Measurements from ENCODE around the gene RBM4.
"Not testable (repeated sequence)": the region's sequence is repeated elsewhere in the genome, so short reads cannot be mapped to it uniquely, and the experiment has no call there.

The RBM4 gene

DNA sequence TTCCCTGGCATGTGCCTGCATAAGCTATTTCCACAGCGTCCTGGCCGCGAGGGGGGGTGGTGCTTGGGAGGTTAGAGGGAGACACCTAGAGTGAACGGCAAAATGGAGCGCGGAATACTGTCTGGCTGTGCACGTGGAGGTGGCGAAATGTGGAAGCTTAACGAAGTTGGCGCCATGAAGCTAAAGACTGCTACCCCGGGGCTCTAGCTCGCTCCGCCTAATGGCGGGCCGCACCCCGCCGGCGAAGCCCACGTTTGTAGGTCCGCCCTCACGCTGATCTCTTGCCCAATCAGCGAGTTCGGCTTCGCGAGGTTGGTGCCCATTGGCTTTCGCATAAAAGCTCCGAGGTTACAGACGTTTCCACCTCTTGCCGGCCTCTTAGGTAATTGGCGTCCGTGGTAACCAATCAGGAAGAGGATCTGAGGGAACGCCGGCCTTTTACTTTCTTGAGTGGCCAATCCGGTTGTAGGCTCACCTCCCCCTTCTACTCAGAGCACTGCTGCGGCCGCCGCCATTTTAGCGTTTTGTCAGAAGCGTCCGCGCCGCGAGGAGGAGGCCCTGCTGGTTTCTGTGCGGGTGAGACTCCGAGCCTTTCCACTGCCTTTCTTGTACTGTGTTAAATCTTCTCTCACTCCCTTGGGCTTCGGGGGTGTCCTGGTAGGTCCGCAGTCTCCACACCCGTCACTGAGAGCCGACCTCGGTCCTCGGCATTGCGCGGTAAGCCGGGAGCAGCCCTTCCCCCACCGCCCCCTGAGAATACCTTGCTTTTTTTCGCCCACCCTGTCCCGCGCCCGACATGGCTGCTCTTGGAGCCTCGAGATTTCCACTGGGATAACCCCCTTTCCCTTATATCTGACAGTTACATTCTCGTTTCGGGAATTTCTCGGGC is at the start of gene RBM4:
Gene RBM4 (plus strand): TSS at position 527 of the 889 bp plus-strand sequence. CDS start 1,009 bp downstream, outside the sequence.
- DNase-seq = peak; percentile 100

DNA sequence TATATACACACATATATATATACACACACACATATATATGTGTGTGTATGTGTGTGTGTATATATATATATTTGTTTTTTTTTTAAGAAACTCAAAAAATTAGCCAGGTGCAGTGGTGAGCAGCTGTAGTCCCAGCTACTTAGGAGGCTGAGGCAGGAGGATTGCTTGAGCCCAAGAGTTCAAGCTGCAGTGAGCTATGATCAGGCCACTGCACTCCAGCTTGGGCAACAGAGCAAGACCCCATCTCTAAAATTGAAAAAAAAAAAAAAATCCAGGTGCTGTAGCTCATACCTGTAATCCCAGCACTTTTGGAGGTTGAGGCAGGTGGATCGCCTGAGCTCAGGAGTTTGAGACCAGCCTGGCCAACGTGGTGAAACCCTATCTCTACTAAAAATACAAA is 49.2 kb upstream of the RBM4 start:
- not testable (repeated sequence) for DNase-seq

GRCh38 chr11:66589996-66590675 is 48.4 kb upstream of the RBM4 start:
- DNase-seq = no peak

DNA sequence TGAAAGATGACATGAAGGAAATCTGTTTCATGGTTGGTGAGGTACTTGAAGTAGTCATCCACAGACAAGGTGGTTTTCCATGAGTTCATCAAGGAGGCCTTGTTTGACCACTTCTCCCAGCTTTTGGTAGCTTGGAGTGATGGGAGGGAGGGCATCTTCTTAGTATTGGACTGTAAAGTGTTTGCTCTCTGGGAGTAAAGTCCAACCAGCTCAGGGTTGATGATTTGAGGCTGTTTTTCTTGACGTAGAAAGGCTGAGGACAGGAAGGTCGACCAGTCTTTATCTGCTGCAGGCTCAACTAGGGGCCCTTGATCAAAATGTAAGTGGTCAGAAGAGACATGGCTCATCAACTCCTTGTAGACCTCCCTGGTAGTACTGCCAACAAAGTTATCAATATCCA is 47.3 kb upstream of the RBM4 start:
- DNase-seq = no peak

DNA sequence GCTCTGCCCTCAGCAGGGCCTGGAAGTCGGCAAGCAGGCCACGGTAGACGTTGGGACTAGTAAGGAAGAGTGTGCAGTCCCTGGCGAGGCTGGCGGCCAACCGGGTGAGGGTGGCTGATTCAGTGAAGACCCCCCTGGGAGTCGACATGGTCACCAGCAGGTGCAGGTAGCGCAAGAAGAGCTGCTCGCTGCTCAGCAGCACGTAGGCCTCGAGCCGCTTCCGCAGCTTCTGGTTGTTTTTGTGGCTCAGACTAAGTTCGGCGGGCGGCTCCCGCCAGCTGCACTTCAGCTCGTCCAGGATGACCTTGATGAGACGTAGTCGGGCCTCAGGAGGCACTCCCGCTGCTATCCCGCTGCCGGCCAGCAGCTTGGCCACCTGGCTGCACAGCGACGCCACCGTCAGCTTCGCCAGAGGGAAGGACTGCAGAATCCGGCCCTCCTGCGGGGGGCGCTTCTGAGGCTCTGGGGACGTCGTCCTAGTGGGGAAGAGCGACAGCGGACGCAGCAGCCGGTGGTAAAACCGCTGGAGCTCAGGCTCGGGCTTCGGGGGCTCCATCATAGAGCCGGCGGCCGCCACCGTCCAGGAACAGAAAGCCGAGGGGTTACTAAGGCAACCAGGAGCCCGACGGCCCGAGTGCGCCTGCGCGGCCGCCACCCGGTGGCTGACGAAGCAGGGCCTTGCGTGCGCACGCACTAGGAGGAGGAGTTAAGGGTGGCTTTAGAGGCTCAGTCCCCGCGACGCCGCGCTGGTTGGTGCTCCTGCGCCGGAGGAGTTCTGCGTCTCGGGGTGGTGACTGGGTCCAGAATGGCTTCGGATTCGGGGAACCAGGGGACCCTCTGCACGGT is 45.8 kb upstream of the RBM4 start, which contains the start of the genes CCDC87 and CCS:
Gene CCDC87 (minus strand): TSS at position 607 of the 846 bp plus-strand sequence. CDS start 48 bp downstream, at position 559.
Gene CCS (plus strand): TSS at position 729 of the 846 bp plus-strand sequence. CDS start 77 bp downstream, at position 806.
- DNase-seq = peak; percentile 93

- no peak for DNase-seq
Measured at GRCh38 chr11:66593303-66593635, 45.2 kb upstream of the RBM4 start.

DNA sequence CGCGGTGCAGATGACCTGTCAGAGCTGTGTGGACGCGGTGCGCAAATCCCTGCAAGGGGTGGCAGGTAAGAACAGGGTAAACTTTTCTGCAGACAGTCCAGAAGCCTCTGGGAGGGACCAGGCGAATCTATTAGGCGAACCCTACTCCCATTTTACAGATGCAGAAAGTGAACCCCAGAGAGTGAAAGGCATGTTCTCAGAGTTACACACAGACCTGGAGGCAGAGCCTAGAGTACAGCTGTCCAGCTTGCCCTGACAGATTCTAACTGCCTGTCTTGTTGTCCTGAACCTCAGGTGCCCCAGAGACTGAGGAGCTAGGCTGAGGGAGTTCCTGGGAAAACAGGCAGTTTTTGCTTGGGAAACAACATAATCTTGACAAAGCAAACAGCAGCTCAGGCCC is 44.9 kb upstream of the RBM4 start:
- no peak for DNase-seq

DNA sequence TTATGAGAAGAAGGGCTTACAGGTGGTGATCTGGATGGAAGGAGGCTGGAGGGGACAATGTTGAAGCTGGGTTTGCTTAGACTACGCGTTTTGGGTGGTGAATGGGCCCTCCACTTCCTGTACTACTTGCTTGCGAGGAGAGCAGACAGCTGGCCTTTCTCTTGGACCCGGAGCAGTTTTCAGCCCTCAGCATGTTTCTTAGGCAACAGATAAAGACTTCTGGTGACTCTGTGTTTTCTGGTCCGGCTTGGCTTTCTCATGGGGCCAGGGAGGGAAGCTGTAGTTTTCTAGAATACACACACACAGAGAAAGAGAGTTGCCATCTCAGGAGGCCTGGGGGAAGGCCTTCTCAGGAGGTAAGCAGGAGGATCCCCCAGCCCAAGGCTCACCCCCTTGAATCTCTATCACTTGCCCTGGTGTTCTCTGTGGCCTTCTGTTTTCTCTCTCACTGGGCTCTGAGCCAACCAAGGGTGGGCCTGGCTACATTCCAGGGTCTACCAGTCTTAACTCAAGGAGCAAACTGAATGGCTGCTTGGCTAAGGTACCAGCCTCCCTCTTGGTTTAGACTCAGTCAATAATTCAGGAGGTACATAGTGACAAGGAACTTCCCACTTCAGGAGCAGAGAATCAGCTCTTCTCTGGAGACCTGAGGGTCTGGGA is 43.1 kb upstream of the RBM4 start:
- DNase-seq = no peak

GRCh38 chr11:66598993-66599392 is 39.5 kb upstream of the RBM4 start:
- no peak for DNase-seq

- DNase-seq = no peak
Measured at GRCh38 chr11:66600219-66600618, 38.3 kb upstream of the RBM4 start.

DNA sequence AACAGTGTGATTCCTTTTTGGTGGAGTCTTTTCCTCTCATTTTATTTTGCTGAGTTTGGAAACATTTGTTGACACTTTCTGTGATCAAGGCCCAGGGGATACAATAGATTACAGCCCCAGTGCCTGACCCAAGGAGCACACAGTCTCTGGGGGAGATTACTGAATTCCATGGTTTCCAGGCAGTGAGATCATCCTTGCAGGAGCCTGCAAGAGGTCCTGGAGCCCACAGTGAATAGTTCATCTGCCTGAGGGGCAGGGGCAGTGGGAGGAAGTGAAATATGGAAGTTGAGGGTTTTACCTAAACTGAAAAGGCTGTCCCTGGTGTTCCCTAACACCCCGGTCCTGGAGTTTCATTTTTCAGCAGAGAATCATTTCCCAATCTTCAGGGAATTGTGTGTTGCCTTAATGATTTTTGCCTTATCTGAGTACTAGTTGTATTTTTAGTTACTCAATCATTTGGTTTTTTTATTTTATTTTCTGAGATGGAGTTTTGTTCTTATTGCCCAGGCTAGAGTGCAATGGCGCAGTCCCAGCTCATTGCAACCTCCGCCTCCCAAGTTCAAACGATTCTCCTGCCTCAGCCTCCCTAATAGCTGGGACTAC is 37.8 kb upstream of the RBM4 start:
- DNase-seq = no peak

- no peak for DNase-seq
Measured at GRCh38 chr11:66603072-66603471, 35.4 kb upstream of the RBM4 start.

DNA sequence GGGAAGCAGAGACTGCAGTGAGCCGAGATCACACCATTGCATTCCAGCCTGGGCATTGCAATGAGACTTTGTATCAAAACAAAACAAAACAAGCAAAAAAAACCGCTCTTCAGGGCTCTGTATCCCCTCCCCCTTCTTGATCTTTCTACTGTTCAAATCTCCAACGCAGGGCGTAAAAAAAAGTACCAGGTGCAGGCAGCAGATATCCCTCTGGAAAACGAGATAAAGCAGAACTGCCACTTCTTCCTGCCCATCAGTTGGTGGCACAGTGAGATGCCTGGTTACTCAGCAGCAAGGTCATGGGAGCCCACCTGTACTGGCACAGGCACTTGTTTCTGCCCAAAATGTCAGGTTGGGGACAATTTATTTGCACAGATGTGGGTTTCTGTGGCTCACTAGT is 34.3 kb upstream of the RBM4 start:
- no peak for DNase-seq

GRCh38 chr11:66606608-66607007 is 31.9 kb upstream of the RBM4 start:
- DNase-seq = not testable (repeated sequence)

DNA sequence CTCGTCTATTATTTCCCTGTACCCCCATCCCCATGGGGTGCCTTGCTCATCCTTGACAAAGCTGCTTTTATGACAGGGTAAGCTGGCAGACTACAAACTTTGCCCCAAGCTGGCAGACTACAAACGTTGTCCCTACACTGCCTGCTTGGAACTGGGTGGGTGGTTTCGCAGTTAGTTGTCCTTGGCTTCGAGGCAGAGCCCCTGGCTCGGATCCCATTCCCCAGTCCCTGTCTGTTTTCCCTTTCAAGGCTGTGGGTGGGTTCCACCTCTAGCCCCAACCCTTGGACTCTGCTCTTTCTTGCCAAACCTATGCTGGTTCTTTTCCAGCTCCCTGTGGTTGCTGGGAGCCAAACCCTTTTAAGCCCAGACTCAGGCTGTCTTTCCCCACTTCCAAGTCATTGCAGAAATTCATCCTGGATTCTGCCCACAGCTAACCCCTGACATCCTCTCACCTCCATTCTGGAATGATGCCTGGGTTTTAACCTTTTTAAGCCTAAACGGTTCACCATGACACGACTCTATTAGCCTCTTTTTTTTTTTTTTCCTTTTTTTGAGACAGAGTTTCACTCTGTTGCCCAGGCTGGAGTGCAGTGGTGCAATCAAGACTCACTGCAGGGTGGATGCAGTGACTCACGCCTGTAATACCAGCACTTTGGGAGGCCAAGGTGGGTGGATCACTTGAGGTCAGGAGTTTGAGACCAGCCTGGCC is 31.2 kb upstream of the RBM4 start:
- peak; percentile 69 for DNase-seq

DNA sequence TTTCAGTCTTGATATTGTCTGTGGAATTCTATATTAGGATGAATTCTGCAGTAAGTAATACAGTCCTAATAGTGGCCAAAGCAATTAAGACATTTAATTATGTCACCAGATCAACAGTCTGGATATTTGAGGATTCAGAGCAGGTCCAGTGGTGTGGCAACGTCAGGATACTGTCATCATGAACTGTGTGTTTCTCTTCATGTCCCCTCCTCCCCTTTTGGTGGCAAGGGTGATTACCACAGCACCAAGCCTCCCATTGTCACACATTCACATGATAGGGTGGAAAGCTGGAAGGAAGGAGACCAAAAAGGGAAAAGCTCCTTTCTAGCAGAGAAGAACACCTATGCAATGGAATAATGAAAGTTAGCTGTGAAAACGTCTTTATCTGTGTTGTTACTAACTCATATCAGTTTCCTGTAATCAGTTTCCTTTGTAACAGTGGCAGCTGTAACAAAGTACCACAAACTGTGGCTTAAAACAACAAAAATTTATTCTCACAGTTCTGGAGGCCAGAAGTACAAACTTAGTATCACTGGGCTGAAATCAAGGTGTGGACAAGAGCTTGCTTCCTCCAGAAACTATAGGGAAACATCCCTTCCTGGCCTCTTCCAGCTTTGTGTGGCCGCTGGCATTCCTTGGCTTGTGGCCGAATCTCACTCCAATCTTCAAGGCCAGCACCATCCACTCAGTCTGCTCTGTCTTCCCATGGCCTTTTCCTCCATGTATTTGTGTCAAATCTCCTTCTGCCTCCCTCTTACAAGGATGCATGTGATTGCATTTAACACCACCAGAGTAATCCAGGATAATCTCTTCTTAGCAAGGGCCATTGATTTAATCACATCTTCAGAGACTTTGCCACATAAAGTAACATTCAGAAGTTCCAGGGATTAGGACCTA is 28.5 kb upstream of the RBM4 start:
- DNase-seq = no peak

- DNase-seq = no peak
Measured at GRCh38 chr11:66612458-66612857, 26.0 kb upstream of the RBM4 start.

DNA sequence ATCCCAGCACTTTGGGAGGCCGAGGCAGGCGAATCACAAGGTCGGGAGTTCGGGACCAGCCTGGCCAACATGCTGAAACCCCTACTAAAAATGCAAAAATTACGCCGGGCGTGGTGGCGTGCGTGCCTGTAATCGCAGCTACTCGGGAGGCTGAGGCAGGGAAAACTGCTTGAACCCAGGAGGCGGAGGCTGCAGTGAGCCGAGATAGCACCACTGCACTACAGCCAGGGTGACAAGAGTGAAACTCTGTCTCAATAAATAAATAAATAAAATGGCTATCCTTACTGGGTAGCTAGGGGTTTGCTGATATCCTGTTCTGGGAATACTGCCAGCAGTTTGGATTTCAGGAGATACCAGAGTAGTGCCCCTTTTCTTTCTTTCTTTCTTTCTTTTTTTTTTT is 24.4 kb upstream of the RBM4 start:
- DNase-seq = no peak

- DNase-seq = peak; percentile 99
Measured at GRCh38 chr11:66616379-66617154, 21.9 kb upstream of the RBM4 start, which contains the start of gene RBM14. Gene RBM14 (plus strand): TSS chr11:66616630. CDS start chr11:66616721, 91 bp downstream.
